NCI-H526 (cell line): ENCODE measurements around the gene TNFRSF12A.
"Not testable (repeated sequence)": the region's sequence is repeated elsewhere in the genome, so short reads cannot be mapped to it uniquely, and the experiment has no call there.

Source experiments
- DNase-seq, 2 experiments: peaks; one replicate each; lab custom pipeline; 2025; lab: John Stamatoyannopoulos, UW

TNFRSF12A gene

GRCh38 chr16:3065742-3066439 is 45.7 kb downstream of the TNFRSF12A start:
- DNase-seq = no peak

GRCh38 chr16:3066440-3066748 is 46.2 kb downstream of the TNFRSF12A start:
- no peak for DNase-seq

GRCh38 chr16:3068487-3068886 is 48.3 kb downstream of the TNFRSF12A start:
- no peak for DNase-seq

- DNase-seq = not testable (repeated sequence)
Observed at GRCh38 chr16:3069146-3069545, 49.0 kb downstream of the TNFRSF12A start.

- DNase-seq = no peak
Observed at GRCh38 chr16:3070608-3071111, 50.5 kb downstream of the TNFRSF12A start.

- DNase-seq = no peak
Observed at GRCh38 chr16:3071655-3072054, 51.5 kb downstream of the TNFRSF12A start.
